ENCODE measurements around the gene STOM.

DNA sequence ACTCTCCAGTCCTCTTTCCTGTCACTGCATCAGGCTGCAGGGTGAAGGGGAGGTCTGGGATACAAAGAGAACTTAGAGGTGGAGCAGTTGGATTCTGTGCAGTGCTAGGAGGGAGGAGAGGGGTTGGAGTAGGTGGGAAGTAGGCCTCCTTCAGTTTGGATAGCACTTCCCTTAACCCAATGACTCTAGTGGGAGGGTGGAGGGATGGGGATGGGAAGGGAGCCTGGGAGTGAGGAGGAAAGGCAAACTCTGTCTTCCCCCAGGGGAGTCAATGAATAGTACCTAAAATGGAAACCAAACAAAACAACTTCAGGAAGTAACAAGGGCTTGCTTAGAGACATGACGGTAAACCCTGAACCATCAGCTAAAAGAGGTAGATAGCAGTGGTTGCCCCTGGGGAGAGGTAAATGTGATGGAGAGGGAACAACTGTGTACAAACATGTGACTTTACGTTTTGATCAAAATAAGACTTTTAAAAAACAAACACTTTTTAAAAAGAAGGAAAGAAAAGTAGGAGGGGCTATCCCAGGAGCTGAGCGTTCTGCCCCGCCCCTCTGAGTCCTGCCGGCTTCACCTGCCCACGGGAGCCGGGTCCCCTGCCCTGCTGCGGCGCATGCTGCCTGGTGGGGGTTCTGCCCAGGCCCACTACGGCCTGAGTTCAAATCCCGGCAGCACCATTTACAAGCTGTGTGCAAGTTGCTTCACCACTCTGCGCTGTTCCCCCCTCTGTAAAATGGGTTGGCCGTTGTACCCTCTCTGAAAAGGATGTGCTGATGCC, 71.2 kb downstream of the STOM start:
- TF ChIP-seq, protein P1, sequence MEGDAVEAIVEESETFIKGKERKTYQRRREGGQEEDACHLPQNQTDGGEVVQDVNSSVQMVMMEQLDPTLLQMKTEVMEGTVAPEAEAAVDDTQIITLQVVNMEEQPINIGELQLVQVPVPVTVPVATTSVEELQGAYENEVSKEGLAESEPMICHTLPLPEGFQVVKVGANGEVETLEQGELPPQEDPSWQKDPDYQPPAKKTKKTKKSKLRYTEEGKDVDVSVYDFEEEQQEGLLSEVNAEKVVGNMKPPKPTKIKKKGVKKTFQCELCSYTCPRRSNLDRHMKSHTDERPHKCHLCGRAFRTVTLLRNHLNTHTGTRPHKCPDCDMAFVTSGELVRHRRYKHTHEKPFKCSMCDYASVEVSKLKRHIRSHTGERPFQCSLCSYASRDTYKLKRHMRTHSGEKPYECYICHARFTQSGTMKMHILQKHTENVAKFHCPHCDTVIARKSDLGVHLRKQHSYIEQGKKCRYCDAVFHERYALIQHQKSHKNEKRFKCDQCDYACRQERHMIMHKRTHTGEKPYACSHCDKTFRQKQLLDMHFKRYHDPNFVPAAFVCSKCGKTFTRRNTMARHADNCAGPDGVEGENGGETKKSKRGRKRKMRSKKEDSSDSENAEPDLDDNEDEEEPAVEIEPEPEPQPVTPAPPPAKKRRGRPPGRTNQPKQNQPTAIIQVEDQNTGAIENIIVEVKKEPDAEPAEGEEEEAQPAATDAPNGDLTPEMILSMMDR (conservative IDR thresholded peaks at IDR 0.05), result no peak
- no peak for TF ChIP-seq ZFX (IDR thresholded peaks at IDR 0.05)

Measured in C4-2B (cell line).